Fibroblast of villous mesenchyme (primary cell): ENCODE results near the gene ALK. TPM values are rescaled to one million over a fixed set of nuclear protein-coding genes. Genes with fewer than 3 reads are reported as not detected.

Experiments used
- DNase-seq: peaks from one replicate; pipeline ENCODE4 v3.0.0-alpha.2; 2010; ENCODE audit warnings: low read depth
- H3K4me3 ChIP-seq: 2 replicates; pipeline ENCODE4 v1.5.1; 2011; ENCODE audit warnings: low read depth, mild to moderate bottlenecking, low read length
- total RNA-seq: library from RNA; depleted of rRNA; stranded (reverse); fragments of >200 nt; gene quantifications from 2 replicates; pipeline ENCODE4 v1.2.3, GENCODE V29; 2012
- TF ChIP-seq, protein P1 (sequence below): IDR thresholded peaks from 2 replicates; pipeline ENCODE4 v1.5.1; 2012; ENCODE audit warnings: low read depth, mild to moderate bottlenecking, low read length; ENCODE audit not compliant: insufficient read depth

ALK gene
- total RNA-seq, 1 donor = not detected

DNA sequence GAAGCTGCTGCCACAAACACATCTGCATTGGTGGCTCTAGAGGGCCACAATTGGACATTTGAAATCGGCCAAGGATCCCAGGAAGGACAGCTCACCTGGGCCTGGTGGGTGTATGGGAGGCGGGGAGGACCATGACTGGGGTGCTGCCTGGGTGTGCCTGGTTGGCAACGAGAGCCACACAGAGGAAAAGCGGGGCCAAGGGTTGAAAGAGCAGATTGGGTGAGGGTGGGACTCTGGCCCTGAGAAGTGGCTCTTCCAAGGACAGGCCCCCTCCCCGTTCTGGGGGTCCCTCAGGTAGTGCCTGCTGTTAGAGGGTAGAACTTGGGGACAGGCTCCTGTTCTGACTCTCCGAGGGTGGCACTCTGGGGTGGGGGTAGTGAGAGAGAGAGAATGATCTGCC, 703.3 kb downstream of the ALK start:
- TF ChIP-seq, protein P1, sequence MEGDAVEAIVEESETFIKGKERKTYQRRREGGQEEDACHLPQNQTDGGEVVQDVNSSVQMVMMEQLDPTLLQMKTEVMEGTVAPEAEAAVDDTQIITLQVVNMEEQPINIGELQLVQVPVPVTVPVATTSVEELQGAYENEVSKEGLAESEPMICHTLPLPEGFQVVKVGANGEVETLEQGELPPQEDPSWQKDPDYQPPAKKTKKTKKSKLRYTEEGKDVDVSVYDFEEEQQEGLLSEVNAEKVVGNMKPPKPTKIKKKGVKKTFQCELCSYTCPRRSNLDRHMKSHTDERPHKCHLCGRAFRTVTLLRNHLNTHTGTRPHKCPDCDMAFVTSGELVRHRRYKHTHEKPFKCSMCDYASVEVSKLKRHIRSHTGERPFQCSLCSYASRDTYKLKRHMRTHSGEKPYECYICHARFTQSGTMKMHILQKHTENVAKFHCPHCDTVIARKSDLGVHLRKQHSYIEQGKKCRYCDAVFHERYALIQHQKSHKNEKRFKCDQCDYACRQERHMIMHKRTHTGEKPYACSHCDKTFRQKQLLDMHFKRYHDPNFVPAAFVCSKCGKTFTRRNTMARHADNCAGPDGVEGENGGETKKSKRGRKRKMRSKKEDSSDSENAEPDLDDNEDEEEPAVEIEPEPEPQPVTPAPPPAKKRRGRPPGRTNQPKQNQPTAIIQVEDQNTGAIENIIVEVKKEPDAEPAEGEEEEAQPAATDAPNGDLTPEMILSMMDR = no peak
- DNase-seq = no peak

DNA sequence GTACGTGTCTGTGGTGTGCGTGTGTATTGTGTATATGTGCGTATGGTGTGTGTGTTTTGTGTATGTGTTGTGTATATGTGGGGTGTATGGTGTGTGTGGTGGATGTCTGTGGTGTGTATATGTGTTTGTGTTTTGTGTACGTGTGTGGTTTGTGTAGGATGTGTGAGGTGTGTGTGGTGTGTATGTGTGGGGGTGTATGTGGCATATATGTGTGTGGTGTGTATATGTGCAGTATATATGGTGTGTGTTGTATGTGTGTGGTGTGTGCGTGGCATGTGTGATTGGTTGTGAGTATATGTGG, 704.8 kb downstream of the ALK start:
- H3K4me3 ChIP-seq = no peak overlapping the region
- TF ChIP-seq, protein P1 = no peak
- no peak for DNase-seq

More for the DNA sequence above, 703.3 kb downstream of the ALK start:
- H3K4me3 ChIP-seq = no peak overlapping the region

DNA sequence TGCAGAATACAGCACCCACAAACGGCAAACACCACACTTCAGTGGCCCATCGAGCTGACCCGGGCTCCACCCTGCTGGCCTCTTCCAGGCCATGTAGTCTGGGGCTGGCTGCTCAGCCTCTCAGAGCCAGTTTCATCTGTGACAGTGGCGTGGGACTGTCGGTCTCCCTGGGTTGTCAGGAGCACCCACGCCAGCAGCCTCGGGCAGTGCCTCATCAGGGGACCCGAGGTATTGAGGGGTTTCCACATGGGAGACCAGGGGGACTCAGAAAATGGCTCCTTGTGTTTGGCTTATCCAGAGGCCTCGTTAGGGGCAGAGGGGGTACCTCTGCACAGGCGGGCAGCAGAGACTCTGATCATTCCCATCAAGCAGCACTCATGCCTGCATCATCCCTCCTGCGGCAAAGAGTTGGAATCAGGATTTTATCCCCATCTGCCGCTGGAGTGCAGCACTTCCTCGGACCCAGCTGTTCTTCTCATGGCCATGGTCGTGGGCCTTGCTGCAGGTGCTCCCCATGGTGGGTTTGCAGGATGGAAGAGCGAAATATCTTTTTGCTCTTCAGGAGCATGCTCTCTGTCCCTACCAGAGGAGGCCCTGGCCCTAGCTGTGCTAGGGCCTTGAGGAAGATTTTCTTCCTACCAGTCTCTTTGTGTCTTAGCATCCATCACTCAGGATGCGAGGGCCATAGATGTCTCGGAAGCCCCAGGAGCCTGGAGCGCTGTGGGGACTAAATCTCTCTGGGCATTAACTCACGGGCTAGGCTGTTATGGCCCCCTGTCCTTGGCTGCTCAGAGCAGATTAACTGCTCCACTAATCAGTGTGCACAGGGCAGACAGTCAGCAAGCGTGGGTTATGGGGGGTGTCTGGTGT, 705.4 kb downstream of the ALK start:
- TF ChIP-seq, protein P1 = no peak
- no peak for DNase-seq
- no peak overlapping the region for H3K4me3 ChIP-seq

DNA sequence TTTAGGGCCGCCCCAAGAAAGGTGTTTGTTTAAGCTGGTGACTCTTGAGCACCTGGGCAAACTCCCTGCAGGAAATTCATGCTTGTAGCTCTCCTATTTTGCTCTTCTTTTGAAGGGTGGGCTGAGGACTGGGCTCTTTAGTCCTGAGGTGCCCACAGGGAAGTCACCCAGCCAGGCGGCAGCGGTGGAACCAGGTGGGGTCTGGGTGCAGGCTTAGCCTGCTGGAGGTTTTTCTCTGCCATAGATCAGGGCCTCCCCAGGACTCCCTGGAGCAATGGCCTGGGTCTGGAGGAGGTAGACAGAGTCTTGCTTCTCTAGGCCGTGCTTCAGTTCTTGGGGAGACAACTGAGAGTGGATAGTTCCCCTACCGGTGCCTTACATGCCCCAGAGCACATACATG, 706.3 kb downstream of the ALK start:
- TF ChIP-seq, protein P1 = no peak
- no peak for DNase-seq
- no peak overlapping the region for H3K4me3 ChIP-seq

DNA sequence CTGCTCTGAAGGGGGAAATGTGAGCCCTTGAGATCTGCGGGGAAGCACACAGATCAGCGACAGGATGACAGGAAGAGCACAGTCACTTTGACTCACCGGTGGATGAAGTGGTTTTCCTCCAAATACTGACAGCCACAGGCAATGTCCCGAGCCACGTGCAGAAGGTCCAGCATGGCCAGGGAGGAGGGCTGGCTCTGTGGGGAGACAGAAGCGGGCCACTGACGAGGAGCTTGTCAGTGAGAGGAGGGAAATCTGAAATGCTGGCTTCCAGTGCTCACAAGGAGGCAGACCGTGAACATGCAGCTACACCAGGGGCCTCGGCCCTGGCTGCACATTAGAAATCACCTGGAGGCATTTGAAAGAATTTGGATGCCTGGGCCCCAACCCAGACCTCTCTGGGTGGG, 707.5 kb downstream of the ALK start:
- TF ChIP-seq, protein P1 = no peak
- no peak for DNase-seq
- no peak overlapping the region for H3K4me3 ChIP-seq

DNA sequence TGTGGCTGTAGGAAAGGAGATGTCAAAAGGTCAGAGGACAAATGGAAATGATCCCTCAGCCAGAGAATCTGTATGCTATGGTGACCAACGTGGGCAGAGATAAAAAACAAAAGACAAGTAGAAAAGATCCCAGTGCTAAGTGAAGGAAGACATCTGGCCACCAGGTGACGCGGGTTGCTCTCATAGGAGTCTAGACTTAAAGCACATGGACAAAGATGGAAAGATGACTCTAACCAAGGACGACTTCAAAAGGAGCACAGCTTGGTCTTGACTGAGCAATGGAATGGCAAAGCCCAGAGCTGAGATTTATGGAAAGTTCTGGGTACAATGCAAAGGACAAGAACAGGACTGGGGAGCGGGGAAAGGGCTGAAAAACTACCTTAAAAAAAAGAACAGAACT, 709.4 kb downstream of the ALK start:
- H3K4me3 ChIP-seq = no peak overlapping the region
- TF ChIP-seq, protein P1 = peak; percentile 3
- DNase-seq = peak; percentile 31

DNA sequence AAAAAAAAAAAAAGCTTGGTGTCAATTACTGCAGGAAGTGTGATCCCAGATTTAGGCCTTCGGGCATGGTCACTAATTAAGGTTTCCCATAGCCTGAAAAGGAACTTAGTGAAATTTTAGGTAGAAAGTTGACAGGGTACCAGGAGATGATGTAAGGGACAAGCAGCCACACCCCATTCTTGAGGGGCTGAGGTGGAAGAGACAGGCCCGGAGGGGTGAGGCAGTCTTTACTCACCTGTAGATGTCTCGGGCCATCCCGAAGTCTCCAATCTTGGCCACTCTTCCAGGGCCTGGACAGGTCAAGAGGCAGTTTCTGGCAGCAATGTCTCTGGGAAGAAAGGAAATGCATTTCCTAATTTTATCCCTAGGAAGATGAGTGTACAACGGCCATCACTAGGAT, 711.8 kb downstream of the ALK start:
- no peak overlapping the region for H3K4me3 ChIP-seq
- TF ChIP-seq, protein P1 = no peak
- no peak for DNase-seq
